Measurements from ENCODE around the gene OR1D5. TPM values are rescaled to one million over a fixed set of nuclear protein-coding genes. Genes with fewer than 3 reads are reported as not detected.

Gene OR1D5
- total RNA-seq, 1 experiment from 2014 or later = not detected

GRCh38 chr17:3029213-3029913 is 34.0 kb downstream of the OR1D5 start:
- H3K18ac ChIP-seq (ENCODE audit: insufficient read length, low read depth, low read length) = no peak overlapping the region
- H3K23me2 ChIP-seq (ENCODE audit: insufficient read length, low read depth, low read length, poor library complexity, severe bottlenecking) = no peaks in the 10 kb centered on the region
- H2BK20ac ChIP-seq (ENCODE audit: low read depth, low read length, poor library complexity, severe bottlenecking) = no peak overlapping the region
- no peaks in the 10 kb centered on the region for H3K9me3 Mint-ChIP-seq
- H3K9ac ChIP-seq (ENCODE audit: extremely low read depth, insufficient read length, low read length) = no peak overlapping the region
- no peak overlapping the region for H2AFZ ChIP-seq (ENCODE audit: low read length)
- H3K27me3 ChIP-seq (ENCODE audit: insufficient read depth, low read length) = no peaks in the 10 kb centered on the region
- no peaks in the 10 kb centered on the region for H3K4me1 Mint-ChIP-seq
- no peaks in the 10 kb centered on the region for H3K4me1 ChIP-seq (ENCODE audit: insufficient read depth, low read length)
- H4K91ac ChIP-seq (ENCODE audit: insufficient read length, low read depth, low read length) = no peak overlapping the region
- WGBS (ENCODE audit: extremely low coverage, insufficient read length, low lambda C conversion rate) = no CpG with 5 or more reads among the region's 19 CpGs
- H3K9me3 ChIP-seq (ENCODE audit: control insufficient read depth, low read depth, low read length) = no peaks in the 10 kb centered on the region
- H3K27me3 Mint-ChIP-seq (ENCODE audit: low read depth) = no peaks in the 10 kb centered on the region
- no peak overlapping the region for H3K14ac ChIP-seq (ENCODE audit: insufficient read depth, low read length)
- no peak for TF ChIP-seq CTCF (conservative IDR thresholded peaks at IDR 0.05)
- no peak overlapping the region for H2AK5ac ChIP-seq (ENCODE audit: insufficient read length, low read length)
- H4K8ac ChIP-seq (replicated peaks; ENCODE audit: insufficient read length, low read depth, low read length) = no peak overlapping the region
- no peak overlapping the region for H4K5ac ChIP-seq (ENCODE audit: insufficient read length, low read depth, low read length)
- no peak overlapping the region for H2BK5ac ChIP-seq (ENCODE audit: insufficient read length, low read length)
- H2BK12ac ChIP-seq (ENCODE audit: insufficient read length, low read depth, low read length) = no peak overlapping the region
- H3K4me2 ChIP-seq (ENCODE audit: insufficient read depth, insufficient read length, low read length) = no peak overlapping the region
- H3K27ac ChIP-seq (ENCODE audit: insufficient read length, low read depth, low read length) = no peak overlapping the region
- no peak overlapping the region for H3K23ac ChIP-seq (ENCODE audit: insufficient read length, low read depth, low read length)
- H3T11ph ChIP-seq (ENCODE audit: low read length) = no peak overlapping the region
- H4K20me1 ChIP-seq (ENCODE audit: control insufficient read depth, insufficient read depth, insufficient read length) = no peaks in the 10 kb centered on the region
- H3K56ac ChIP-seq (ENCODE audit: insufficient read length, low read depth, low read length) = no peak overlapping the region
- H3K36me3 Mint-ChIP-seq (ENCODE audit: insufficient read depth in 1 of 3, low read depth in 3 of 3) = peaks cover 9 to 34% (median 26%) of the 10 kb centered on the region in 3 experiments; a peak in 6 of 7 replicates
- DNase-seq = peak; percentile 24
- H3K79me1 ChIP-seq (ENCODE audit: insufficient read depth, low read depth, low read length, poor library complexity, severe bottlenecking) = no peaks in the 10 kb centered on the region
- H3K4me3 Mint-ChIP-seq = no peak overlapping the region
- no peaks in the 10 kb centered on the region for H3K79me2 ChIP-seq (ENCODE audit: insufficient read depth, low read length)
- no peak overlapping the region for H3K4ac ChIP-seq (ENCODE audit: low read depth, low read length)
- no peak overlapping the region for H2BK15ac ChIP-seq (ENCODE audit: low read depth, low read length)
- H3K27ac Mint-ChIP-seq = no peak overlapping the region; a peak in 1 of 7 replicates
- no peak overlapping the region for H2BK120ac ChIP-seq (ENCODE audit: low read depth, low read length, poor library complexity, severe bottlenecking)

All from H9 (cell line).